HCT116 (cell line): Measurements from ENCODE around the gene NAA20. TPM values are rescaled to one million over a fixed set of nuclear protein-coding genes. Genes with fewer than 3 reads are reported as not detected.

Source experiments
- ATAC-seq: fragments of 200-7000 bp; cut with Tn5 transposase; 2 replicates; pipeline ENCODE4 v1.9.1; 2020; ENCODE audit warnings: mild to moderate bottlenecking, moderate library complexity
- BruUV-seq: library from RNA; stranded (reverse); fragments of 400-500 nt; replicated peaks from 2 replicates; lab custom pipeline; 2021; lab: Mats Ljungman, UMichigan
- CTCF ChIA-PET: fragments of 300-600 bp; sonication (Branson Sonifier 250); formaldehyde crosslinking; loops from one replicate; lab custom pipeline; 2021; ENCODE audit warnings: antibody characterized with exemption; lab: Charles Lee
- POLR2A ChIA-PET: fragments of 300-600, 350-600 bp; sonication (Branson Sonifier 250); formaldehyde crosslinking; loops from one replicate; lab custom pipeline; 2021; ENCODE audit warnings: antibody characterized with exemption; lab: Charles Lee
- RAD21 ChIA-PET, 2 experiments: fragments of 300-600 bp; sonication (Branson Sonifier 250); formaldehyde crosslinking; loops; one replicate each; lab custom pipeline; 2023; ENCODE audit warnings: low total read pairs in 2 of 2; ENCODE audit not compliant: uncharacterized antibody in 2 of 2, unreplicated experiment in 2 of 2, low non-redundant PET in 1 of 2; lab: Charles Lee
- DNase-seq: peaks from one replicate; pipeline ENCODE4 v3.0.0-alpha.2; 2010; ENCODE audit warnings: low read depth, low spot score
- H2AFZ ChIP-seq: fragments of 200-600 bp; shearing (Covaris generic), sonication (generic); 2 replicates; pipeline ENCODE4 v1.6.1; 2017; ENCODE audit warnings: low read depth, mixed run types, mixed read lengths, antibody characterized with exemption, low read length; ENCODE audit not compliant: poor library complexity, severe bottlenecking
- H3K27ac ChIP-seq: 2 replicates; pipeline ENCODE4 v1.5.1; 2012; ENCODE audit warnings: low read depth, low read length
- H3K27me3 ChIP-seq: fragments of 200-600 bp; sonication (generic); 2 replicates; pipeline ENCODE4 v1.6.1; 2016; ENCODE audit warnings: mixed run types, low read length, mixed read lengths; ENCODE audit not compliant: insufficient read depth
- H3K36me3 ChIP-seq, 2 experiments: fragments of 200-500 bp in 1 of 2; fragments of 200-600 bp in 1 of 2; sonication (Bioruptor generic) in 1 of 2; sonication (generic) in 1 of 2; 2 replicates each; pipeline versions ENCODE4 v1.5.1 to v1.6.1; 2014 to 2016; ENCODE audit warnings: low read length in 2 of 2, inconsistent platforms in 1 of 2, mixed read lengths in 1 of 2, mixed run types in 1 of 2; ENCODE audit not compliant: insufficient read depth in 2 of 2, control insufficient read depth in 1 of 2
- H3K4me1 ChIP-seq, 2 experiments: fragments of 200-600 bp in 1 of 2; sonication (generic) in 1 of 2; 2 replicates each; pipeline versions ENCODE4 v1.5.1 to v1.6.1; 2012 to 2017; ENCODE audit warnings: low read length in 2 of 2, inconsistent platforms in 1 of 2, mild to moderate bottlenecking in 1 of 2, mixed read lengths in 1 of 2, mixed run types in 1 of 2, moderate library complexity in 1 of 2; ENCODE audit not compliant: insufficient read depth in 2 of 2, control insufficient read depth in 1 of 2
- H3K4me2 ChIP-seq: fragments of 200-600 bp; sonication (generic); 2 replicates; pipeline ENCODE4 v1.6.1; 2017; ENCODE audit warnings: mixed run types, low read length, mixed read lengths
- H3K4me3 ChIP-seq, 2 experiments: fragments of 200-600 bp in 1 of 2; sonication (generic) in 1 of 2; replicated peaks in 1 of 2; 2 replicates each; pipeline ENCODE4 v1.5.1; 2011 to 2016; ENCODE audit warnings: low read length in 2 of 2, control low read depth in 1 of 2, low read depth in 1 of 2, mild to moderate bottlenecking in 1 of 2, mixed read lengths in 1 of 2, mixed run types in 1 of 2
- H3K79me2 ChIP-seq: fragments of 200-600 bp; sonication (generic); 2 replicates; pipeline ENCODE4 v1.6.1; 2017; ENCODE audit warnings: mild to moderate bottlenecking, mixed run types, low read length, moderate library complexity, mixed read lengths; ENCODE audit not compliant: insufficient read depth
- H3K9ac ChIP-seq: fragments of 200-600 bp; sonication (generic); 2 replicates; pipeline ENCODE4 v1.6.1; 2016; ENCODE audit warnings: low read length, mixed read lengths
- H3K9me2 ChIP-seq: fragments of 200-600 bp; sonication (generic), shearing (Covaris generic); 2 replicates; pipeline ENCODE4 v1.6.1; 2017; ENCODE audit warnings: mixed run types, mild to moderate bottlenecking, moderate library complexity; ENCODE audit not compliant: insufficient read depth
- H3K9me3 ChIP-seq, 2 experiments: fragments of 200-500 bp in 1 of 2; fragments of 200-600 bp in 1 of 2; sonication (Bioruptor generic) in 1 of 2; sonication (generic) in 1 of 2; 2 replicates each; pipeline ENCODE4 v1.6.1; 2014 to 2017; ENCODE audit warnings: low read length in 2 of 2, mixed read lengths in 2 of 2, inconsistent platforms in 1 of 2, low read depth in 1 of 2, mild to moderate bottlenecking in 1 of 2, mixed run types in 1 of 2, moderate library complexity in 1 of 2; ENCODE audit not compliant: control insufficient read depth in 1 of 2, insufficient read depth in 1 of 2
- H4K20me1 ChIP-seq: fragments of 200-600 bp; sonication (generic), shearing (Covaris generic); 2 replicates; pipeline ENCODE4 v1.6.1; 2017; ENCODE audit warnings: mixed run types, mild to moderate bottlenecking, moderate library complexity; ENCODE audit not compliant: insufficient read depth
- CBX3 ChIP-seq: IDR thresholded peaks from 2 replicates; pipeline ENCODE4 v1.6.1; 2012; ENCODE audit warnings: low read depth
- CEBPB ChIP-seq: IDR thresholded peaks from 2 replicates; pipeline ENCODE4 v1.6.1; 2012; ENCODE audit warnings: low read depth
- CTCF ChIP-seq, 3 experiments: fragments of 200-600 bp in 1 of 3; sonication (generic) in 1 of 3; IDR thresholded peaks in 2 of 3; conservative IDR thresholded peaks in 1 of 3; 2 replicates each; pipeline ENCODE4 v1.5.1; 2012 to 2017; ENCODE audit warnings: low read depth in 2 of 3, low read length in 2 of 3, antibody characterized with exemption in 1 of 3, borderline replicate concordance in 1 of 3, control low read depth in 1 of 3, mild to moderate bottlenecking in 1 of 3, mixed read lengths in 1 of 3, mixed run types in 1 of 3, moderate library complexity in 1 of 3; ENCODE audit not compliant: insufficient read depth in 1 of 3
- EGR1 ChIP-seq: IDR thresholded peaks from 2 replicates; pipeline ENCODE4 v1.6.1; 2012; ENCODE audit warnings: low read depth
- FOSL1 ChIP-seq: IDR thresholded peaks from 2 replicates; pipeline ENCODE4 v1.6.1; 2012; ENCODE audit warnings: low read depth
- MAX ChIP-seq: IDR thresholded peaks from 2 replicates; pipeline ENCODE4 v1.6.1; 2012
- RAD21 ChIP-seq: IDR thresholded peaks from 2 replicates; pipeline ENCODE4 v1.6.1; 2012; ENCODE audit warnings: low read depth, mild to moderate bottlenecking
- SP1 ChIP-seq: IDR thresholded peaks from 2 replicates; pipeline ENCODE4 v1.6.1; 2012; ENCODE audit warnings: low read depth
- YY1 ChIP-seq: IDR thresholded peaks from 2 replicates; pipeline ENCODE4 v1.6.1; 2011; ENCODE audit warnings: low read length, low read depth, moderate library complexity, mild to moderate bottlenecking; ENCODE audit not compliant: insufficient replicate concordance; ENCODE audit errors: extremely low read depth
- ZNF274 ChIP-seq: fragments of 200-500 bp; sonication (Bioruptor generic); IDR thresholded peaks from 2 replicates; pipeline ENCODE4 v1.6.1; 2014; ENCODE audit warnings: mild to moderate bottlenecking, low read depth, low read length, inconsistent platforms
- intact Hi-C: fragments of 100-400 bp; cut with micrococcal nuclease; formaldehyde crosslinking; loops from 2 replicates; pipeline ENCODE4 v1.10.0; 2022
- total RNA-seq: library from RNA; stranded (reverse); gene quantifications from one replicate; pipeline ENCODE4 v1.2.1, GENCODE V29; 2021; ENCODE audit not compliant: unreplicated experiment
- TF ChIP-seq, protein P1 (sequence below): IDR thresholded peaks from 2 replicates; pipeline ENCODE4 v1.6.1; 2012

NAA20 gene
- total RNA-seq, 1 experiment from 2014 or later: 71.5 TPM

DNA sequence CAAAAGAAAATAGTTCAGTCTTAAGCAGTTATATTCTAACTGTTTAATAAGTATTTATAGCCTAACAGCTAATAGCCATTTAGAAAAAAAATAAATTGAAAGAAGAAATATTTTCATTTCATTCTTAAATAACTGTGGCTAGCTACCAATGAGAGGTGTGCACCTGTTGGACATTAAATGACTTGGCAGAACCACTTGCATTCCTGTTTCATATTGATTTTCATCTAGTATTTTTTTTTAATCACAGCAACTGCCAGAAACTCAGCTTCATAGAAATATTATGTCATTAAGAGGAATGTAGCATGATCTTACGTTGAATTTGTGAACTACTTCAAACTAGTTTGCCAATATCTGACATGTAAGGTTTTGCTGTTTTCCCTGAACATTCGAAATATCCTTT, 10.1 kb downstream of the NAA20 start (continued):
- no peak for TF ChIP-seq MAX

DNA sequence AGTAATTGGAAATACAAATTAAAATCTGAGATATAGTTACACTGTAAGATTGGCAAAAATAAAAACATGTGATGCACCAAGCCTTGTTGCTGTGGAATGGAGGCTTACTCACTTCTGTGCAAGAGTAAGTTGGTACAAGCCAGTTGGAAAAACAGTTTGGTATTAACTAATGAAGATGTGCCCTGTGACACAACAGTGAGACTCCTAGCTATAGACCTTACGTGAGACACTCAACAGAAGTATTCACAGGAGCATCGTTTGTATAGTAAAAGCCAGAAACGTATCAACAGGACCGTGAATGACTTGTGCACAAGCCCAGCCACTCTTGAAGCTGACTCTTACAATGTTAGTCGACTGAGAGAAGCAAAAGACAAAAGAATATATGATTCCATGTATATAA, 14.6 kb downstream of the NAA20 start:
- H3K36me3 ChIP-seq: peaks cover 51 to 55% of the 10 kb centered on the region in 2 experiments
- no peak for TF ChIP-seq MAX
- TF ChIP-seq, all 23 proteins: peak for 0
- RAD21 ChIA-PET: no interaction called here
- no peaks in the 10 kb centered on the region for H3K27me3 ChIP-seq
- no peaks in the 10 kb centered on the region for H3K9me3 ChIP-seq
- no peak overlapping the region for H3K4me3 ChIP-seq
- H3K27ac ChIP-seq: no peak overlapping the region
- no peaks in the 10 kb centered on the region for H3K4me1 ChIP-seq
- peaks cover 11% of the 10 kb centered on the region; the same call in 1 of the 2 replicates for H4K20me1 ChIP-seq
- intact Hi-C loops: no loop called here
- DNase-seq: no peak
- ATAC-seq: no peak
- H3K79me2 ChIP-seq: peaks cover 61% of the 10 kb centered on the region
- H2AFZ ChIP-seq: no peak overlapping the region
- H3K4me2 ChIP-seq: no peak overlapping the region
- no peaks in the 10 kb centered on the region for H3K9me2 ChIP-seq
- POLR2A ChIA-PET: no interaction called here
- CTCF ChIA-PET: no interaction called here
- H3K9ac ChIP-seq: no peak overlapping the region
- no TSS peak for BruUV-seq

DNA sequence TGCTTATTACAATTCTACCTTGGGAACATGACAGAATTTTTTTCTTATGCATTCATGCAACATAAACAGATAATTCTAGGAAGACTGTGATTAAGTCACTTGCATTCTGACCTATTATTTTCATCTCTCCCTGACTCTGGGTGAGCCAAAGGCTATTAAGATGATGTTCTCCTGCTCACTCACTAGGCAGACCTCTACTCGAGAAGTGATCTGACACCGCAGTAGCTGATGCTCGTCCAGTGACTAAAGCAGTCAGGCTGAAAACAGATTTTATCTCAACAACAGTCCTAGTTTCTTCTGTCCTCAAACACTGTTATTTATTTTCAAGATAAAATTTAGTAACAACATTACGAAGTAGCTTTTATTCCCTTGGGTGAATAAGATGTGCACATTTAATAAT, 17.3 kb downstream of the NAA20 start:
- ChIA-PET POLR2A (no interaction called here), CTCF (no interaction called here), RAD21 (no interaction called here)
- Histone ChIP-seq H3K9ac (no peak overlapping the region), H4K20me1 (peaks cover 7% of the 10 kb centered on the region; the same call in 1 of the 2 replicates), H3K9me2 (no peaks in the 10 kb centered on the region), H3K4me1 (no peaks in the 10 kb centered on the region), H3K9me3 (no peaks in the 10 kb centered on the region), H3K79me2 (peaks cover 35% of the 10 kb centered on the region), H3K4me2 (no peak overlapping the region), H2AFZ (no peak overlapping the region), H3K36me3 (peaks cover 58 to 65% of the 10 kb centered on the region in 2 experiments), H3K4me3 (no peak overlapping the region), H3K27ac (no peak overlapping the region), H3K27me3 (no peaks in the 10 kb centered on the region)
- TF ChIP-seq ZNF274 (no peak), YY1 (no peak), FOSL1 (no peak), EGR1 (no peak), CTCF (IDR thresholded peaks at IDR 0.05 in 2 of 3, conservative IDR thresholded peaks at IDR 0.05 in 1 of 3; ENCODE audit: borderline replicate concordance in 1 of 3, insufficient read depth in 1 of 3, low read depth in 2 of 3, low read length in 2 of 3) (no peak), SP1 (no peak), CBX3 (no peak), RAD21 (no peak), CEBPB (no peak)
- TF ChIP-seq, protein P1, sequence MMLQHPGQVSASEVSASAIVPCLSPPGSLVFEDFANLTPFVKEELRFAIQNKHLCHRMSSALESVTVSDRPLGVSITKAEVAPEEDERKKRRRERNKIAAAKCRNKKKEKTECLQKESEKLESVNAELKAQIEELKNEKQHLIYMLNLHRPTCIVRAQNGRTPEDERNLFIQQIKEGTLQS: no peak
- ATAC-seq (no peak), DNase-seq (no peak)
- intact Hi-C loops: no loop called here
- no TSS peak for BruUV-seq
